SK-N-DZ (cell line): ENCODE results near the gene EEF1AKMT2.

Experiments
- DNase-seq: peaks from one replicate; pipeline ENCODE4 v3.0.0-alpha.2; 2015; ENCODE audit warnings: low spot score

Gene EEF1AKMT2

DNA sequence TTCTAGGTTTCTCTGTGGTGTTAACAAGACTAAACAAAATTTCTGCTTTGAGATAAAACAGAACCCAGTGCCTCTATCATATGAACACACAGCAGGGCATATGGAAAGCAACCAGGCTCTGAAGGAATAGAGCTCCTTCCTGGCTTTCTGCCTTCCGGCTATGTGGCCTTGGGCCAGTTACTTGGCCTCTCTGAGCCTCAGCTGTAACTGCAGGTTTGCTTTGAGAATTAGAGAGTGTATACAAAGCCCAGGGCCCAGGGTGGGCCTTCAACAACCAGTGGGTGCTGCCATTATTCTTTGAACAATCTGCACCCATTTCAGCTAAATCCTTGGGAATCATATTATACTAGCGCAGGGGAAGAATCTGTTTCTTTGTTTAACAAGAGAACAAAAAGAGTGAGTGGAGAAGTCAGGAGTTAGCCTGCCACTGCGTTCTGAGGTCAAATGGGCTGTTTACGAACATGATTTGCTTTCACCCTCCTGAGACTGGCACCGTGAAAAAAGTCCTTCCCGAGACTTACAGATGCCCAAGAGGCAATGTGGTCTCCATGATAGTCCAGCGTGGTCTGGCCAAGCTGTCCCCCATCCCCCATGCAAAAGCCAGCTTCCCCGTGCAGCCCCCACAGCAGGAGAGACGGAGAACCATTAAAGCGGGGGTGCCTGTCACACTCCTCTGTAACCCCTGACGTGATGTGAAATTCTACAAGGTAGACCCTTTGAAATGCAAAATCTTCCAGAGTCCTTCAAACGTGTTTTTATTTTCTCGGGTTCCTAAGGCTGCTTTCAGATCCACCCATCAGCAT, 52.4 kb downstream of the EEF1AKMT2 start:
- no peak for DNase-seq

DNA sequence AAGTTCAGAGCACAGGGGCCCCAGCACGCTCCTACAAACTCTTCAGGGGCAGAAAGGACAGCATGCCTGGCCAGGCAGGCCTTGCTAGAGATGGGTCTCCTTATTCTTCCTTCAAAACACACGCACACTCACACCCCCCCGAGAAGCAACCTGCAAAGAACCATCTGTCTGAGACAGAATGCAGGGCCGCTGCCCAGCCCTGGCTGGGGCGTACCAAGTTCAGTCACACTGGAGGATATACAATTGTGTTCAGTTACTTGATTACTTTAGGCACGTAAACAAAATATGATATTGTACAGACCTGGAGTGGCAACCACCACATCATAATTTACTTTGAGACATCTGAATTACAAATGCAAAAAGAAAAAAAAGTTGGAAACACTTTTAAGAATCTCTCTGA, 53.2 kb downstream of the EEF1AKMT2 start:
- DNase-seq = no peak

GRCh38 chr10:124737708-124738107, 54.0 kb downstream of the EEF1AKMT2 start:
- no peak for DNase-seq

DNA sequence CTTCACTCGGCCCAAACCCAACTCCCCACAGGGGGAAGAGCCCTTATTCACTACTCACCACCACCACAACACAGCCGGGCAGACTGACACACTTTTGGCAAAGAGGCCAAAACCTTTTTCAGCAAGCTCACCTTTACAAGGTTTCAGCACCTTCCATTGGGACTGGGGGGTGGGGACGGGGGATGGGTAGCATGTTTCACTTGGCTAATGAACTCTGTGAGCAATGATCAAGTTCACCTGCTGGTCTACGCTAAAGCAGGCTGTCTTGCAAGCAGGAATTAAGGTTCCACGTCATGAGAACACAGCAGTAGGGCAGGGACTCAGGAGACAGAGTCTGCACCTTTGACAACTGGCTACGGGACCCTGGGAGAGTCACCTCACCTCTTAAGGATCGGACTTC, 54.5 kb downstream of the EEF1AKMT2 start:
- no peak for DNase-seq

DNA sequence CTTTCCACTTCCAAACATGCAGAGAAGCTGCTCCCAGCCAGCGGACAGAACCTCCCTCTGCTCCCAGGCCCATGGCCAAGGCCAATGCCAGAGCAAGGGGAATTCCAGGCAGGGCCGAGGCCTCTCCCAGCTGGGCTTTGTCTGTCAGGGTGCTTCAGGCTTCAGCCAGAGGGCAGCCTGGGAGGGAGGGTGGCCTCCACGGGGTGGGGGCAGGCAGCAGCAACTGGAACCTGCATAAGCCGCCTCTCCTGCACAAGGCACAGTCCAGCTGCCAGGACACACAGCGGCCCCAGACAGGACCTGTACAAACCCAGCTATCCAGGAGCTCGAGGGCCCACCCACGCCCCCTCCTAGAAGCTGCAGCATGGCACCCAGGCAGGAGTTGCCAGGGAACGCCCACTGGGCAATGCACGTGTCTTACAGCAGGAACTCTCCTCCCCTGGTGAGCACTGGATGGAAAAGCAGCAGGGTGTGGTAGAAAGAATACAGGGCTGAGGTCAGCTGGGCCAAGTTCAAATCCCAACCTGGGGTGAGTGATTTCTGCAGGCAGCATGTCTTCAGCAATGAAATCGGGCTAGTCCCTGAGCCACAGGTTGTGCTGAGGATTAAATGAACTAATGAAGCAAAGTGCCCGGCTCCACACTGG, 55.1 kb downstream of the EEF1AKMT2 start:
- DNase-seq = no peak

DNA sequence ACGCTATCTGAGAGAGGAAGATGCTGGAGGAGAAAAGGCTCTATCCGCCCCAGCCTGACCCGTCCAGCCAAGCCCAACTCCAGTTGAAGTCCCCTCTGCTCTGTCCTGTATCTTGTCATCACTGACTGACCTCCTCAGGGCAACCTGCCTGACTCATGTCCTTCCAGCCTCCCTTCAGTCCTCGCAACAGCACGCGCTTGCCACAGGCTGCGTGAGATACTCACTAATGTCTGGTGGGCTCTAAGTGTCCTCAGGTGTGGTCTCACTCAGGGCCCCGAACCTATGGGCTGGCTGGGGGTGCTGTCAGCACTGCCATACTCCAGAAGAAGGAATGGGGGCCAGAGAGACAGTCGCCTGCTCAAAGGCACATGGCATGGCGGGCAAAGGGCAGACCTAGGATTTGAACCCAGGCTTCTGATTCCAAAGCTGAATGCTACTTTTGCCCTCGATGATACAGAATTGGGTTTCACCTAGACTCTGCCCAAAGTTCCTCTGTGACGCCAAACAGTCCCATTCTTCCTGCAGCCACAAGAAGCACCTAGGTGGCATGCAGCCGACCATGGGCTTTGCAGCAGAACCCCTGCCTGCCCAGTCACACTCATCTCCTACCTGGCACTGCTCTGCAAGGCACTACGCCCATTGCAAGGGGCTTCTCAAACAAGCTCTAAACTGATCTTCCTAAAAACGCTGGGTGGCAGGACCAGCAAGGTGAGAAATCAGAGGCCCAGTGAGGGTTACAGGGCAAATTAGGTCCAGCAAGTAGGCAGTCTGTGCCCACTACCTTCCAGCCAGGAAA, 56.0 kb downstream of the EEF1AKMT2 start:
- no peak for DNase-seq

DNA sequence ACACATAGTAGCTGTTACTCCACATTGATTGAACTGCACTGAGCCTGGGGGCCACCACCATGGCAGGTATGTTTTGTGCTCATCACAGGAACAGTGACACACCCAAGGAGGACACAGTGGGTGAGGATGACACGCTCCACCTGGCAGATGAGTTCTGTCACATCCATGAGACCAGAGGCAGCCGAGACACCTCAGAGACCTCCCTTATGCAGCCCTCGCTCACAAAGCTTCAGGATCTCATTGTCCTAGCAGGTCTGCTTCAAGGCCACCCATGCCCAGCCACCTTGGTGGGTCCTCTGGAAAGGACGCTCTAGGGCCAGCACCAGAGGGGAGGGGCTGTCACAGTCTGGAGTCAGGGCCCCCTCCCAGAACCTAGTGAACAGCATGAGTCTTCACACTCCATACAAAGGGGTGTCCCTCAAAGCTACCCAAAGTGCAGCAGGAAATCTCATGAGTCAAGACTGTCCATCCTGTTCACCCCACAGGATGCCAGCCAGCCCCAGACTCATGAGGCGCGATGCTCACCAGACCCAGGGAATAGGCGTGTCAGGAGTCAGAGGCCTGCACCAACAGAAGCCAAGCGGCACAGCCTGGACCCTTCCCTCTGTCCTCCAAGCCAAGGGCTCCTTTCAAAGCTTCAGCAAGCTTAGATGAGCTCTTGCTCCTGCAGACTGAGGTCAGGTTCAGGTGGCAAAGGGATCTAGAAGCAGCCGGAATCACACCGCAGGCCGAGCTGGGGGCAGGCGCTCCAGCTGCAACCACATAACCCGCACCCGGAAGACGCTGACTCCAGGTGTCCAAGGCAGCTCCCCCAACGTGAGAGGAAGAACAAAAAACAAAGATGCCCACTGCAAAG, 57.1 kb downstream of the EEF1AKMT2 start:
- no peak for DNase-seq

- DNase-seq = no peak
Measured at GRCh38 chr10:124733571-124734245, 58.0 kb downstream of the EEF1AKMT2 start.

DNA sequence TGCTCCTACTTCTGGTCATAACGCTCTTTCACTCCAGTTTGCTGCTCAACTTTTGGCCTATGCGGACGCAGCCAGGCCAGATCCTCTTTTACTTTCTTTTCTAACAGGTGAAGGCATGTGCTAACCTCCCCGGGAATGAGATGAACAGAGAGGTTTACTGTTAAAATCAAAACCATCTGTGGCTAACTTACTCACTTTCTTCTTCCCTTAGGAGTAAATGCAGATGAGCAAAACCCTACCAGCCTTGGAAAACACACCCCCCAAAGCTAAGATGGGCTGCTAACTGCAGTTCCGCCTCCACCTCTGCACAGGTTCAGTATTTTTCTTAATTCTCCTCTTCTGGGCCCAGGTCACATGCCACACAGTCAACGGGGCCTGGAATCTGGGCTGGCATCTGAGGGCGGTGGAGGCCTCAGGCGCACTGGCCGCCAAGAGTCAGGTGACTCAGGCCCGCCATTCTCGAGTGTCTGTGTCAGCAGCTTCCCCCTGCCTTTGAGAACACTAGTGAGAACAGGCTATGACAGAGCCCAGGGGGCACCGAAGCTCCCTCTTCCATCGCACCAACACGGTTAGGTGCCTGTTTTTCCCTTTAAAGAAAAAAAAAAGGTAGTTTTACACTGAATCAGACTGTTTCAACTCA, 58.6 kb downstream of the EEF1AKMT2 start:
- DNase-seq = no peak

GRCh38 chr10:124731551-124731950, 60.1 kb downstream of the EEF1AKMT2 start:
- DNase-seq = no peak

- DNase-seq = no peak
Measured at GRCh38 chr10:124730790-124731189, 60.9 kb downstream of the EEF1AKMT2 start.

GRCh38 chr10:124728830-124729661, 62.6 kb downstream of the EEF1AKMT2 start:
- DNase-seq = no peak

GRCh38 chr10:124728071-124728829, 63.4 kb downstream of the EEF1AKMT2 start:
- DNase-seq = no peak

GRCh38 chr10:124727361-124727960, 64.2 kb downstream of the EEF1AKMT2 start:
- DNase-seq = no peak

GRCh38 chr10:124725791-124726190, 65.9 kb downstream of the EEF1AKMT2 start:
- DNase-seq = no peak

DNA sequence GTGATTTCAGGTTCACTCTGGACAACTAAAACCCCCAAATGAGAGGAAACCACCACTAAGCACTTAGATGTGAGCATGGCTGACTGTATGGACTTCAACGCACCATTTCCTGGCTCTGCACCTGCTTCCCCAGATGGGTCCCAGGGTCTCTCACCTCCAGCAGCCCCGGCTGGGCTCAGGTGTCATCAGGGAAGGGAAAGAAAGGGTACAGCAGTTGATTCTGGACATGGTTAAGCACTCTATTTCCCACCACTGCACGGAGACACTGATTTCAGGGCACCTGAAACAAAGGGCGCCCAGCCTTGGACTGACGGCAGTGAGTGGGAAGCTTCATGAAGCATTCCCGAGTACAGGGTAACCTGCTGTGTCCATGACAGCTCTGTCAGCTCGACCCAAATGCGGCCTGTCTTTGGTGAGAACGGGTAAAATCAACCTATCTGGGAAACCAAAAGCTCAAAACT, 66.5 kb downstream of the EEF1AKMT2 start:
- no peak for DNase-seq

- no peak for DNase-seq
Measured at GRCh38 chr10:124724279-124725027, 67.2 kb downstream of the EEF1AKMT2 start.
